ENCODE measurements around the gene MTHFD1. TPM values are rescaled to one million over a fixed set of nuclear protein-coding genes. Genes with fewer than 3 reads are reported as not detected.

The MTHFD1 gene
- total and polyA plus RNA-seq, 2 of the 4 experiments (the other 2 are of a cell fraction), result 32.2 to 64.9 TPM

GRCh38 chr14:64442300-64442988, 54.3 kb downstream of the MTHFD1 start:
- in situ Hi-C loops (cut with MboI; ENCODE audit: low sequenced_read_pairs) (no loop called here), intact Hi-C loops (cut with micrococcal nuclease) (no loop called here), dilution Hi-C loops (cut with HindIII; ENCODE audit: low sequenced_read_pairs, unreplicated experiment) (no loop called here)
- Histone ChIP-seq H3K4me3 (ENCODE audit: insufficient read depth, low read depth, low read length) (no peak overlapping the region), H3K4ac (ENCODE audit: low read depth, low read length) (no peak overlapping the region), H2BK120ac (ENCODE audit: low read depth, low read length) (no peak overlapping the region), H3K18ac (ENCODE audit: low read depth, low read length) (no peak overlapping the region), H3K14ac (replicated peaks; ENCODE audit: low read depth, low read length) (no peak overlapping the region), H3K9me3 (ENCODE audit: control insufficient read depth, insufficient read depth, low read length) (no peaks in the 10 kb centered on the region), H4K91ac (ENCODE audit: insufficient read depth, low read depth, low read length) (no peak overlapping the region), H3K79me1 (ENCODE audit: low read depth in 1 of 2, low read length in 2 of 2) (peaks cover 0 to 23% of the 10 kb centered on the region in 2 experiments; a peak in 1 of 4 replicates), H3K4me2 (ENCODE audit: low read depth, low read length) (no peak overlapping the region), H4K8ac (ENCODE audit: low read depth in 2 of 2, low read length in 2 of 2) (no peak overlapping the region), H2BK20ac (ENCODE audit: low read depth, low read length) (no peak overlapping the region), H3K9ac (ENCODE audit: low read depth, low read length) (no peak overlapping the region), H2AK9ac (replicated peaks; ENCODE audit: low read depth, low read length, poor library complexity) (no peak overlapping the region), H3K4me1 (ENCODE audit: control insufficient read depth, insufficient read depth, low read length) (peaks cover 17% of the 10 kb centered on the region), H2AK5ac (ENCODE audit: low read depth, low read length) (no peak overlapping the region), H3K27ac (ENCODE audit: insufficient read depth, low read length) (no peak overlapping the region), H4K5ac (ENCODE audit: low read depth, low read length) (no peak overlapping the region), H4K20me1 (ENCODE audit: insufficient read depth, low read length) (no peaks in the 10 kb centered on the region), H2BK5ac (ENCODE audit: low read depth, low read length, poor library complexity, severe bottlenecking) (no peak overlapping the region), H3K56ac (ENCODE audit: extremely low read depth, insufficient read depth, low read length) (no peak overlapping the region), H2BK15ac (ENCODE audit: low read depth, low read length) (no peak overlapping the region), H2AFZ (replicated peaks; ENCODE audit: low read length, poor library complexity) (no peak overlapping the region), H3K9me1 (ENCODE audit: insufficient read depth, low read length) (peaks cover 23% of the 10 kb centered on the region), H3K36me3 (ENCODE audit: control insufficient read depth, insufficient read depth, low read length) (peaks cover 25% of the 10 kb centered on the region), H3K27me3 (ENCODE audit: control insufficient read depth, insufficient read depth, low read length) (no peaks in the 10 kb centered on the region), H3K23ac (ENCODE audit: low read depth, low read length) (no peak overlapping the region)
- ATAC-seq (ENCODE audit: low read depth) (no peak), DNase-seq (no peak)
- no TSS peak for BruUV-seq (replicated peaks)
- ChIA-PET CTCF (interaction anchor here (0.6 kb wide), 1 partner anchor 8 kb away, joined by 4 read pairs; no protein-coding TSS in a partner anchor), POLR2A (ENCODE audit: unreplicated experiment) (no interaction called here)
- TF ChIP-seq RCOR1 (IDR thresholded peaks at IDR 0.05; ENCODE audit: insufficient replicate concordance, low read length) (no peak), POLR2A (IDR thresholded peaks at IDR 0.05; ENCODE audit: low read depth, low read length) (no peak), ELK1 (IDR thresholded peaks at IDR 0.05; ENCODE audit: borderline replicate concordance, low read depth, low read length) (no peak), BHLHE40 (IDR thresholded peaks at IDR 0.05; ENCODE audit: low read depth, low read length) (no peak)
- 74% methylated on average over 10 of the region's 17 CpGs; no CpG with 5 or more reads in 1 of the 2 experiments for whole genome bisulfite sequencing, 2 experiments (ENCODE audit: extremely low coverage in 2 of 2, insufficient read length in 1 of 2)

Data from IMR-90 (cell line).